HG03460 (cell line): ENCODE results near the gene TNNC2.
"Not testable (repeated sequence)": the region's sequence is repeated elsewhere in the genome, so short reads cannot be mapped to it uniquely, and the experiment has no call there.

ENCODE experiments used
- ATAC-seq: cut with Tn5 transposase; IDR thresholded peaks from one replicate; pipeline ENCODE4 v1.9.1; 2021; ENCODE audit not compliant: unreplicated experiment

Gene TNNC2

GRCh38 chr20:45848969-45849582 is 22.0 kb upstream of the TNNC2 start:
- no peak for ATAC-seq

DNA sequence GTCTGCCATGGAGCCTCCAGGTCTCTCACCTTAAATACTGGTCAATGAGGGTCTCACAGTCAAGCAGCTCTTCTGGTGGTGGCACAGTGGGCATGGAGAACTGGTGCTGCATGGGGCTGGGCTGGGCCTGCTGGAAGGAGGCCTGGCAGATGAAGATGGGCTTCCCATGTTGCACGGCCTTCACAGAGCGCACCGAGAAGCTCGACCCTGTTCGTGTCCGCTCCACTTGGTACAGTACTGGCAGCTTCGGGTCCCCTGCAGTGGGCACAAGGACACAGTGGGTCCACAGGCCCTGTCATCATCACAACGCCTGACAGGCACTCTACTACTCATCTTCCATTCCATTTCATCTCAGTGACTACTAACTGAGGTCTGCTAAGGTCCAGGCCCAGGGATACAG is 21.3 kb upstream of the TNNC2 start:
- no peak for ATAC-seq

GRCh38 chr20:45845452-45845851 is 18.3 kb upstream of the TNNC2 start:
- ATAC-seq: no peak

DNA sequence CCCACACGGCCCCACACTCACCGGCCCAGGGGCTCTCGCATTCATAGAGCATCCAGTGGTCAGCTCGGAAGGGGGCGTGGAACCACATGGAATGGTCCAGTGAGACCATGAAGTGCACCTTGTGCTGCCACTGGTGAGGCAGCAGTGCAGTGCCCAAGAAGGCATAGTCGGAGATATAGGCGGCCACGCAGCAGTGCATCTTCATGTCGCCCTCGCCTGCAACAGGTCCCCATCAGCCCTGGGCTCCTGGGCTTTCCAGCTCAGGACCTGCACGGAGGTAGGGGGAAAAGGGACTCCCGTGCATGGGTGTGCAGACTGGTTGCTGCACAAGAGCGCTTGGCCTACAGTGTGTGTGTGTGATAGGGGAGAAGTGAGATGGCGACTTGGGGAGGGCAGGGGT is 16.4 kb upstream of the TNNC2 start:
- no peak for ATAC-seq

DNA sequence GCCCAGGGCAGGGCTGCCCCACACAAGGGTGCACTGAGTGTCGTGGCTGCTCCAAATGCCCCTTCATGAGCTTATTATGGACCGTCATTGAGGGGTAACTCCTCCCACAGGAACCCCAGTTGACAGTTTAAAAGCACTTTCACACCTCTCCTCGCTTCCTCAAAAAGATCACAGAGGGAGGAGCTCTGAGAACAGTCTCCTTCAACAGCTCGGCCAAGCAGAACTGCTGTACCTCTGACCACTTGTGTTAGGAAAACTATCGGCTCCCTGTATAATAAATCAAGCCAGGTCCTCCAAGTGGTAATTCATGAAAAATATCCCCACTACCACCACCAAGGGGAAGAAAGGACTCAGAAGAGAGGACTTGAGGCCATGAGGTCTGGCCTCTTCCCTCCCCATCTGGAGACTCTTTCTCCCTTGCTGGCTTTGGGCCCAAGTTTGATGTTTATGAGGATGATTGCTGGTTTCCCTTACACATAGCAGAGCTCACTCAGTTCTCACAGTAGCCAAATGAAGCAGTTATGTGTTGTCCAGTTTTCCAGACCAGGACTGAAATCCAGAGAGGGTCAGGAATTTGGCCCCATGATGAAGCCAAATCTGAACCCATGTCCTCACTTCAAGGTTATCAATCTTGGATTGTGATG is 15.2 kb upstream of the TNNC2 start:
- ATAC-seq: no peak

DNA sequence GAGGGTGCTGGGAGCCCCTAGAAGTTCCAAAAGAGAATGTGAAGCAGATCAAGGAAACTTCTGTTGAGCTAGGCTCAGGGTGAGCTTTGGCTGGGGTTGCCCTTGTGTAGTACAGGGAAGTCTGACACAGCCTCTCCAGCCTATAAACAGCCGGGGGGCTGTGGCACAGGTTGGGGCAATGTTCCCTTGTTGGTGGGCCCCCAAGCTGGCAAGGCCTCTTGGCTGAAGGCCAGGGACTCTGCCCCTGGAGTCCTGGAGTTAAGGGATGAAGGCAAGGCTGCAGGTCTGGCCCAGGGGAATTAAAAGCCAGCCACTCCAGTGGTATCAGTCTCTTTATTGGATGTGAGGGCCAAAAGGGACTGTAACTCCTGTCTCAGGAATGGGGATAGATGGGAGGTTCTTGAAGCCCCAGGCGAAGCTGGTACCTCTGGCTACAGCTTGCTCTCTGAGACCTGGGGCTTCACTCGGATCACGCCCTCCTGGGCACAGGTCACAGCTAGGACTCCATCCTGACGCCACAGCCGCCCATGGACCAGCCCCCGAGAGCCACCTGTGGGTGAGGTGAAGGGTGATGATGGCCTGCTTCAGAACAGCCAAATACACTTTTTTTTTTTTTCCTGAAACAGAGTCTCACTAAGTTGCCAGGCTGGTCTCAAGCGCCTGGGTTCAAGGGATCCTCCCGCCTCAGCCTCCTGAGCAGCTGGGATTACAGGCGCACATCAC is 14.5 kb upstream of the TNNC2 start:
- ATAC-seq: no peak

DNA sequence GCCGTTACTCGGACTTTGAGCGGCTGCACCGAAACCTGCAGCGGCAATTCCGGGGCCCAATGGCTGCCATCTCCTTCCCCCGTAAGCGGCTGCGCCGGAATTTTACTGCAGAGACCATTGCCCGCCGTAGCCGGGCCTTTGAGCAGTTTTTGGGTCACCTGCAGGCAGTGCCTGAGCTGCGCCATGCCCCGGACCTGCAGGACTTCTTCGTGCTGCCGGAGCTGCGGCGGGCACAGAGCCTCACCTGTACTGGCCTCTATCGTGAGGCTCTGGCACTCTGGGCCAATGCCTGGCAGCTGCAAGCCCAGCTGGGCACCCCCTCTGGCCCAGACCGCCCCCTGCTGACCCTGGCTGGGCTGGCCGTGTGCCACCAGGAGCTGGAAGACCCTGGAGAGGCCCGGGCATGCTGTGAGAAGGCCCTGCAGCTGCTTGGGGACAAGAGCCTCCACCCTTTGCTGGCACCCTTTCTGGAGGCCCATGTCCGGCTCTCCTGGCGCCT is 13.6 kb upstream of the TNNC2 start:
- no peak for ATAC-seq

GRCh38 chr20:45836841-45837240 is 9.7 kb upstream of the TNNC2 start:
- ATAC-seq: no peak

GRCh38 chr20:45835825-45836224 is 8.7 kb upstream of the TNNC2 start:
- no peak for ATAC-seq

DNA sequence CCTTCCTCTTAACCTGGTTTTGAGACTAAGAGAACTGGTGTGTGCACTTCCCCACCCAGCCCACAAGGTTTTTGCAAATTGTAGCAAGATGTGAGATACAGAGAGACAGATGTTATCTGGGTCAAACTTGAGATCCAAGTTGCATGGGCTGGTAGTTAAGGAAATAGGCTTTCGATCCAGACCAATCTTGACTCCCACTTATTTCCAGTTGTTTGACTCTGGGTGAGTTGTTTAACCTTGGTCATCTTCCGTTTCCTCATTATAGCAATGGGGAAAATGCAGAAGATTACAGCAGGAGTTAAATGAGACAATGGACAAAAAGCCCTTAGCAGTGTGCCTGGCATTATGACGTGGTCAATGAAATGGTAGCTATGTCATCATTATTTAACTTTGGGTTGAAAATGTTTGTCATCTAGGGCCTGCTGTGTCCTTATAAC is 8.2 kb upstream of the TNNC2 start:
- ATAC-seq: no peak

GRCh38 chr20:45834797-45835161 is 7.7 kb upstream of the TNNC2 start:
- ATAC-seq: no peak

GRCh38 chr20:45833883-45834796 is 7.0 kb upstream of the TNNC2 start:
- ATAC-seq: no peak

DNA sequence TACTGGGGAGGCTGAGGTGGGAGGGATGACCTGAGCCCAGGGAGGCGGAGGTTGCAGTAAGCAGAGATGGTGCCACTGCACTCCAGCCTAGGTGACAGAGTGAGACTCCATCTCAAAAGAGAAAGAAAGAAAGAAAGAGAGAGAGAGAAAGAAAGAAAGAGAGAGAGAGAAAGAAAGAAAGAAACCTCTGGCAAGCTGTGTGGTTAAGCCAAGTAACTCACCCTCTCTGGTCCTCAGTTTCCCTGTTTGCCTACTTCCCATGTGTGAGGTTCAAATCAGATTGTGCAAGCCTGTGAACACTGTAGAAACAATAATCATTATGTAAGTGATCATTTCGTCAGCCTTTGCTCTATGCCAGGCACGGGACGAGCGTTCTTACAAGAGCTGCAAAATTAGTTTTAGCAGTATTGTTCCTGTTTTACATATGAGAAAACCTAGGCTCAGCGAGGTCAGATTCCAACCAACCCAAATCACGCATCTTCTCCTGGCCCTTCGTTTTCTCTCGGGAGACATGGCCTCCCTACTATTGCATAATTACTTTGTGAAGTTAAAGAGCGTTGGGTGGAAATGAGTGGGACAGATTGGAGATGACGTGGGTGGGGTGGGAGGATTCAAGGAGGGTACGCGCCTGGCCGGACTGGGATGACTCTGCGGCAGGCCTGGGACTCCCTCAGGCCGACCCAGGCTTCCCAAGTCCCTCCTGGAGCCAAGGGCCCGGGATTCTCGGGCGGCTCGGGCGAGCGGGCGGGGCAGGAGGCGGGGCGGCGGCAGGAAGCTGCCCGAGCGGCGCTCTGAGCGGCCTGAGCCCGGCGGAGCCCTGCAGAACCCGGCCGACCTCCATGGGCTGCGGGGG is 6.1 kb upstream of the TNNC2 start, which contains the start of gene SNX21:
SNX21 (plus strand) TSS at position 770 of the 853 bp plus-strand sequence. CDS start 121 bp downstream, outside the sequence.
- ATAC-seq: no peak

- ATAC-seq: no peak
Measured at GRCh38 chr20:45832619-45833018, 5.5 kb upstream of the TNNC2 start.

DNA sequence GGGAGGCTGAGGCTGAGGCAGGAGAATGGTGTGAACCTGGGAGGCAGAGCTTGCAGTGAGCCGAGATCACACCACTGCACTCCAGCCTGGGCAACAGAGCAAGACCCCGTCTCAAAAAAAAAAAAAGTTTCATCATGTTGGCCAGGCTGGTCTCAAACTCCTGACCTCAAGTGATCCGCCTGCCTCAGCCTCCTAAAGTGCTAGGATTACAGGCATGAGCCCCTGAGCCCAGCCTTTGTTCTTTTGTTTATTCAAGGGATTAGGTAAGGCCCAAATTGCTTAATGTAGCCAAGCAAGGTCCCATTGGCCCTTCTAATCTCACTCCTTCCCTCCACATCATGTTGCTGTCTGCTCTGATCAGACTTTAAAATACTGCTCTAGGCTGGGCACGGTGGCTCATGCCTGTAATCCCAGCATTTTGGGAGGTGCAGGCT is 2.6 kb upstream of the TNNC2 start:
- not testable (repeated sequence) for ATAC-seq

- no peak for ATAC-seq
Measured at GRCh38 chr20:45828589-45828988, 1.5 kb upstream of the TNNC2 start.

DNA sequence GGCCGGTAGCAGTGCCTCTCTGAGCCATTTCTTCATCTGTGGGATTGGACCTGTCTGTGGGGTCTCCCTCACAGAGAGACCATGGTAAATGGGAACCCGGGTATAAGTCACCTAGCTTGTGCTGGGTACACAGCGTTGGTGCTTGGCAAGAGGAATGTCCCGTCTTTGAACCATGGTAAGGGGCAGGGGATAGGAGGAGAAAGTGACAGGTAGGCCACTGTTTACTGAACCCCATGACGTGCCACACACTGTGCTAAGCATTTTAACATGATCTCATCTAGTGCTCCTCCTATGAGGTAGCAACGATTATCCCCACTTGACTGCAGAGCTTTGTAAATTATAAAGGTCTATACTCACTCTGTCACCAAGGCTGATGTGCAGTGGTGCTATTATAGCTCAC is 600 bp upstream of the TNNC2 start:
- ATAC-seq: no peak

DNA sequence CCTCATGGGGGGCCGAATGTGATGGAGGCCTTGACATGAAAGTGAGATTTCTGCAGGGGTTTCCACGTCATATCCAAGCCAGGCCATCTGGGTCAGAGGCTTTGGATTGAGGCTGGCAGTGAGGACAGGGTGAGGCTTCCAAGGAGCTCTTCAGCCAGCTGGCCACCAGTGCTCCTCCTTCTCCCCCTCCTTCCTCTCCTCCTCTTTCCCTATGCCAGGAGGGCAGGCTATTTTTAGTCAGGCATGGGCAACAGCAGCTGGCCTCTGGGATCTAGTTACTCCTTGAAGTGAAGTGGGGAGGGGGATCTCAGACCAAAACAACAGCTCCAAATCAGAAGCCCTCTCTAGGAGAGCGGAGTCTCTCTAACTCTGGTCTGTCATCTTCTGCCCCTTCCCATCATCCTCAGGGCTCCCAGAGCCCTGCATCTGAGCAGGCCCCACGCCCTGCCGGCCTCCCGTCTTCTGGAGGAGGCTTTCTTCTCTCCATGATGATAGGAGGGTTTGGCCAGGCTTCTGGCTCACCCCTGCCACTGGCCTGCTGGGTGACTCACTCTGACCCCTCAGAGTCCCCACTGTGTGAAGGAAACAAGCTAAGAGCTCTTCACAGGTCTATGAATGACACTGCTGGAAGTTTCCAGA is 612 bp downstream of the TNNC2 start:
- ATAC-seq: no peak
